WTC11 (cell line): ENCODE measurements around the gene CPPED1. TPM values are rescaled to one million over a fixed set of nuclear protein-coding genes. Genes with fewer than 3 reads are reported as not detected.
A peak's percentile ranks its signal among the peaks of the same experiment; 100 is the strongest.

Source experiments
- ATAC-seq: fragments of 200-7000 bp; cut with Tn5 transposase; 2 replicates; pipeline ENCODE4 v1.10.0; 2021; ENCODE audit warnings: mild to moderate bottlenecking, moderate library complexity
- CTCF ChIA-PET: fragments of 300-600 bp; sonication (Branson Sonifier 250); formaldehyde crosslinking; loops from one replicate; lab custom pipeline; 2021; ENCODE audit warnings: antibody characterized with exemption; lab: Charles Lee
- POLR2A ChIA-PET: fragments of 350-600 bp; sonication (Branson Sonifier 250); formaldehyde crosslinking; loops from one replicate; lab custom pipeline; 2021; ENCODE audit warnings: antibody characterized with exemption; lab: Charles Lee
- DNase-seq: peaks from one replicate; pipeline ENCODE4 v3.0.0; 2021; ENCODE audit warnings: low spot score
- H3K27ac Mint-ChIP-seq: 2 replicates; pipeline ENCODE4 v1.8.0; 2021; ENCODE audit warnings: mixed read lengths
- H3K27me3 Mint-ChIP-seq: 2 replicates; pipeline ENCODE4 v1.8.0; 2021; ENCODE audit warnings: low read depth, mild to moderate bottlenecking, moderate library complexity, mixed read lengths
- H3K36me3 Mint-ChIP-seq: 2 replicates; pipeline ENCODE4 v1.8.0; 2021; ENCODE audit warnings: mixed read lengths
- H3K4me1 Mint-ChIP-seq: 2 replicates; pipeline ENCODE4 v1.8.0; 2022; ENCODE audit warnings: mixed read lengths
- H3K4me3 Mint-ChIP-seq: 2 replicates; pipeline ENCODE4 v1.8.0; 2021; ENCODE audit warnings: mild to moderate bottlenecking, moderate library complexity, mixed read lengths
- H3K9me3 Mint-ChIP-seq: 2 replicates; pipeline ENCODE4 v1.8.0; 2021; ENCODE audit warnings: mixed read lengths
- CREM ChIP-seq: sonication (generic); formaldehyde crosslinking; IDR thresholded peaks from 2 replicates; pipeline ENCODE4 v1.8.1; 2022; ENCODE audit warnings: mild to moderate bottlenecking, missing genetic modification reagents, moderate library complexity
- FOXP1 ChIP-seq: sonication (generic); formaldehyde crosslinking; IDR thresholded peaks from 2 replicates; pipeline ENCODE4 v1.8.0; 2022; ENCODE audit warnings: missing genetic modification reagents, mild to moderate bottlenecking, moderate library complexity, borderline replicate concordance
- GABPB1 ChIP-seq: sonication (generic); formaldehyde crosslinking; IDR thresholded peaks from 2 replicates; pipeline ENCODE4 v1.8.1; 2023; ENCODE audit warnings: mild to moderate bottlenecking, missing genetic modification reagents
- HMGA2 ChIP-seq: fragments of 250-450 bp; sonication (Bioruptor Pico); IDR thresholded peaks from 2 replicates; pipeline ENCODE4 v1.4.0; 2021; ENCODE audit warnings: mild to moderate bottlenecking, moderate library complexity
- JAZF1 ChIP-seq: fragments of 250-450 bp; sonication (Bioruptor Pico); IDR thresholded peaks from 2 replicates; pipeline ENCODE4 v1.9.0; 2021; ENCODE audit warnings: moderate library complexity, mild to moderate bottlenecking, inconsistent platforms
- KAT7 ChIP-seq: sonication (generic); formaldehyde crosslinking; IDR thresholded peaks from 2 replicates; pipeline ENCODE4 v1.8.1; 2023; ENCODE audit warnings: missing genetic modification reagents, mild to moderate bottlenecking, borderline replicate concordance
- ZNF121 ChIP-seq: sonication (generic); formaldehyde crosslinking; IDR thresholded peaks from 2 replicates; pipeline ENCODE4 v1.8.0; 2023; ENCODE audit warnings: missing genetic modification reagents
- total RNA-seq: library from RNA; stranded (reverse); gene quantifications from 3 replicates; pipeline ENCODE4 v1.2.3, GENCODE V29; 2021
- TF ChIP-seq, protein P1 (sequence below): sonication (generic); formaldehyde crosslinking; IDR thresholded peaks from 2 replicates; pipeline ENCODE4 v1.8.1; 2022; ENCODE audit warnings: low read depth, missing genetic modification reagents, borderline replicate concordance
- TF ChIP-seq, protein P2 (sequence below): fragments of 250-450 bp; sonication (Bioruptor Pico); conservative IDR thresholded peaks from 2 replicates; pipeline ENCODE4 v1.9.0; 2021; ENCODE audit warnings: mild to moderate bottlenecking
- TF ChIP-seq, protein P3 (sequence below): sonication (generic); formaldehyde crosslinking; IDR thresholded peaks from 2 replicates; pipeline ENCODE4 v1.8.1; 2023; ENCODE audit warnings: mild to moderate bottlenecking, missing genetic modification reagents, moderate library complexity
- TF ChIP-seq, protein P4 (sequence below): sonication (generic); formaldehyde crosslinking; conservative IDR thresholded peaks from 2 replicates; pipeline ENCODE4 v1.8.1; 2023; ENCODE audit warnings: mild to moderate bottlenecking, low read depth, missing genetic modification reagents, moderate library complexity
- TF ChIP-seq, protein P5 (sequence below): sonication (generic); formaldehyde crosslinking; IDR thresholded peaks from 2 replicates; pipeline ENCODE4 v1.8.1; 2022; ENCODE audit warnings: low read depth, mild to moderate bottlenecking, moderate library complexity, missing genetic modification reagents, borderline replicate concordance

Gene CPPED1
- total RNA-seq, 1 experiment from 2014 or later = 8.8 TPM

DNA sequence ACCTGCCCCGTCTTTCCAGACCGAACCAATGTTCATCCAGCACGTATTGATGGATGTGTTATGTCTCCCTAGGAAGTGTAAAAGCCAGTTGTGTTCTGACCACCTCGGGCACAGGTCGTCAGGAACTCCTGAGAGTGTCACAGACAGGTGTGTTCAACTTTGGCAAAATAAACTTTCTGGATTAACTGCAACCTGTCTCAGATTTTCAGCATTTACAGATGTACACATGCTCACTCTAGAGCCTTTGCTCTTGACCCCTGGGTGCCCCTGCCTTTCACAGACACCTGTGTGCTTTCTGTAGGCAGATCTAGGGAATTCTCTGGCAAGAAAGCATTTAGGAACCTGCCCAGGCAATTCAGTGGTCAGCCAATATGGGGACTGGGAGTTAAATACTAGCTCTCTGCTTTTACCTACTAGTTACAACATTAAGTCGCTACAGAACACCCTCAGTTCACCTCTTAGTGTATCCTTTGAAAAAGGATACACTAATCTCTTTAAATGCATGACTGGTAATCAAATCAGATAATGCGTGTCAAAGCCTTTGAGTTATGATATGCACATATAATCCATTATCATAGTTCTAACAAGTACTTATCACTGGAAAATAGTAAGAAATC lies 188.9 kb downstream of the CPPED1 start:
- peaks cover 4% of the 10 kb centered on the region; the same call in 1 of the 2 replicates for H3K27me3 Mint-ChIP-seq
- DNase-seq (no peak), ATAC-seq (no peak)
- ChIA-PET POLR2A (interaction anchor here (0.6 kb wide), 1 partner anchor 116 kb away, joined by 3 read pairs; no protein-coding TSS in a partner anchor), CTCF (no interaction called here)
- TF ChIP-seq CREM (CRISPR knock-in tag) (no peak), HMGA2 (no peak)
- TF ChIP-seq, protein P1, sequence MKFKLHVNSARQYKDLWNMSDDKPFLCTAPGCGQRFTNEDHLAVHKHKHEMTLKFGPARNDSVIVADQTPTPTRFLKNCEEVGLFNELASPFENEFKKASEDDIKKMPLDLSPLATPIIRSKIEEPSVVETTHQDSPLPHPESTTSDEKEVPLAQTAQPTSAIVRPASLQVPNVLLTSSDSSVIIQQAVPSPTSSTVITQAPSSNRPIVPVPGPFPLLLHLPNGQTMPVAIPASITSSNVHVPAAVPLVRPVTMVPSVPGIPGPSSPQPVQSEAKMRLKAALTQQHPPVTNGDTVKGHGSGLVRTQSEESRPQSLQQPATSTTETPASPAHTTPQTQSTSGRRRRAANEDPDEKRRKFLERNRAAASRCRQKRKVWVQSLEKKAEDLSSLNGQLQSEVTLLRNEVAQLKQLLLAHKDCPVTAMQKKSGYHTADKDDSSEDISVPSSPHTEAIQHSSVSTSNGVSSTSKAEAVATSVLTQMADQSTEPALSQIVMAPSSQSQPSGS (CRISPR knock-in tag) = no peak
- TF ChIP-seq, protein P2, sequence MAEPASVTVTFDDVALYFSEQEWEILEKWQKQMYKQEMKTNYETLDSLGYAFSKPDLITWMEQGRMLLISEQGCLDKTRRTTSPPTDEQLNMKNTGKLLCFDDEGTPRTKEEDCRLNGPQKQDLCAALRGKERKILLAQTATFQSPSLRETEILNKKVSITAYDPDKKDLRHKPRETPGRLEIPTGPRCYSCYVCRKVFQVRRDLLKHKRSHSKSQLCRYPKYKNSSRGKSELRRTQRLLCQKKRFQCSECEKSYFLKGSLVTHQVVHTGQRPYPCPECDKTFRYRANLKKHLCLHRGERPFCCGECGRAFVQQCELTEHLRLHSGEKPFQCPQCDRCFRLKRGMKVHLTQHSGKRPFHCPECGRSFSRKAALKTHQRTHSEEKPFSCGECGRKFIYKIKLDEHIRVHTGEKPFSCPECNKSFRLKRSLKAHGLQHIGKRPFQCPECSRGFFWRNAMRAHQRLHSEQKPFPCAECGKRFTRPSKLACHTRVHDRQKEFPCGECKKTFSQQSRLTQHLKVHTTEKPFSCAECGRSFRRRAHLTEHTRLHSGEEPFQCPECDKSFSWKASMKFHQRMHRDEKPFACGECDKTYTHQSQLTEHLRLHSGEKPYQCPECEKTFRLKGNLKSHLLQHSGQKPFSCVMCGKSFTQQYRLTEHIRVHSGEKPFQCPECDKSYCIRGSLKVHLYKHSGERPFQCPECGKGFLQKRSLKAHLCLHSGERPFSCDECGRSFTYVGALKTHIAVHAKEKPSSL (CRISPR knock-in tag) = no peak
- TF ChIP-seq, protein P3, sequence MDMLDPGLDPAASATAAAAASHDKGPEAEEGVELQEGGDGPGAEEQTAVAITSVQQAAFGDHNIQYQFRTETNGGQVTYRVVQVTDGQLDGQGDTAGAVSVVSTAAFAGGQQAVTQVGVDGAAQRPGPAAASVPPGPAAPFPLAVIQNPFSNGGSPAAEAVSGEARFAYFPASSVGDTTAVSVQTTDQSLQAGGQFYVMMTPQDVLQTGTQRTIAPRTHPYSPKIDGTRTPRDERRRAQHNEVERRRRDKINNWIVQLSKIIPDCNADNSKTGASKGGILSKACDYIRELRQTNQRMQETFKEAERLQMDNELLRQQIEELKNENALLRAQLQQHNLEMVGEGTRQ (CRISPR knock-in tag) = no peak
- no peaks in the 10 kb centered on the region for H3K9me3 Mint-ChIP-seq
- no peaks in the 10 kb centered on the region for H3K36me3 Mint-ChIP-seq
- H3K4me3 Mint-ChIP-seq = no peak overlapping the region
- H3K4me1 Mint-ChIP-seq = peaks cover 29% of the 10 kb centered on the region
- H3K27ac Mint-ChIP-seq = no peak overlapping the region; the same call in 1 of the 2 replicates

DNA sequence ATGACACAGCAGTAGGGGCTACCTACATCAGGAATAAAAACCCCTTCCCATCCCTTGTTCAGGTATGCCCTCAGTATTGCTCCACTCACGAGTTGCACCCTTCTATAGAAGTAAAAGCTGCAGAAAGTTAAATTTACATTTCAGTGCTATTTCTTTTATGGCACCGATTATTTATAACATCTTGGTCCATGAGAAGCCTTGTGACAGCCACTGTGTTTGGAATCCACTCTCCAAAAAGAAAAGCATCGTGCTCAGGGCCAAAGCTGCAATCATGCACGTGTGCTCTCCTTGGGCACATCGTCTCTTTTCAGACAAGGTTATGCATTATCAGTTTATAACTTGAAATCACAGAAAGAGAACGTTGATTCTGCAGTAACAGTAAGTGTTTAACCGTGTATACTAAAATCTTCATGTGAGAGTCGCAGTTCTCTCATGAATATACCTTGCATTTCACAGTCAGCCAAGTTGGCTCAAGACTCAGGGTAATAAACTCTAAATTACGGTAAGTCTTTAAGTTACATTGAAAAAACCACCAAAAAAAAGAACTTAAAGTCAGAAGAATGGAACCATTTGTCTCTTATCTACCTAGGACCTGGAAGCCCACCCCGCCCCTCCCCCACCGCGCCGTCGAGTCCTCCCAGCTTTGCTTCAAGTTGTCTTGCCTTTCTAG lies 189.6 kb downstream of the CPPED1 start:
- TF ChIP-seq GABPB1 (CRISPR knock-in tag) = peak; percentile 6; the same call in 1 of the 2 replicates
- TF ChIP-seq, protein P3 (CRISPR knock-in tag) = no peak
- CTCF ChIA-PET = no interaction called here
- POLR2A ChIA-PET = interaction anchor here (0.6 kb wide), 1 partner anchor 117 kb away, joined by 3 read pairs; no protein-coding TSS in a partner anchor

DNA sequence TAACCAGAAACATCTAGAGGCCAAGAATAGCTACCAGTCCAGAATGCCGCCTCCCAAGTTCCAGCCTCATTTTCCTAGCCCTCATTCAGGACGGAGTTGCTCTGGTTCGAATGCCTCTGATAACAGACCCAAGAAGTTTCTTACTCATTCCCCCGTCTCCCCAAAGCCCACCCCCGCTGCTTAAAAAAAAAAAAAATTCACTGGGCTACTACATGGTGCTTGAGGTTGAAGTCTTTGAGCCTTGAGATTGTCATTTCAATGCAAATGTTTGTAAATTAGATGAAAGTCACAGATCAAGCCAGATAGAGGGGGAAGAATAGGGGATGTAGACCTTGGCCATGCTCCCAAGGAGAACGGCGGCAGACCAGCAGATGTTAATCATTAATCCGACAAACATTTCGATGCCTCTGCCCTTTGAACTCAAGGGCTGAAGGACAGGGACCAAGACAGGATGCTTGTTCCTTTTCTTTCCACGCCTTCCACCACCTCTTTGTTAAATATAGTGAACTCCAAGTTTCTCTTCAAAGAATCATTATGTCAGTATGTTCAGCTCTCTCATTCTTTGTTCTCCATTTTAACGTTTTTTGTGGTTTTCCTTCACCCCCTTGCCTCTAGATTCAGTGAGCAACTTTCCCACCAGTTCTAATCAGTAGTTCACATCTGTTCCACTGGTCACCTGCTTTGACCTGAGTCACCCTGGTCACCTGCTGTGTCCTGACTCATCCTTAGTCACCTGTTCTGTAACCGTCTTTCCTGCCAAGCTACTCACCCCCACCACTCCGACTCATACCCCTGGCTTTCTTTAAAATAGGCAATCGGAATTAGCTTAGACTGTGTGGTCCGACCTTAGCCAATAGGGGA lies 190.3 kb downstream of the CPPED1 start:
- Mint-ChIP-seq H3K9me3 (0 out of 2 replicates have a peak, but pooled peaks cover 6% of the 10 kb centered on the region), H3K27ac (peak overlapping the region; percentile 15; the same call in 1 of the 2 replicates), H3K27me3 (peaks cover 4% of the 10 kb centered on the region; the same call in 1 of the 2 replicates), H3K36me3 (no peaks in the 10 kb centered on the region), H3K4me3 (no peak overlapping the region), H3K4me1 (peaks cover 29% of the 10 kb centered on the region)
- DNase-seq = no peak
- ChIA-PET CTCF (no interaction called here), POLR2A (no interaction called here)
- TF ChIP-seq ZNF121 (CRISPR knock-in tag) (no peak), KAT7 (no peak), FOXP1 (CRISPR knock-in tag) (no peak), JAZF1 (CRISPR knock-in tag) (no peak)
- TF ChIP-seq, protein P1 (CRISPR knock-in tag) = no peak
- TF ChIP-seq, protein P4, sequence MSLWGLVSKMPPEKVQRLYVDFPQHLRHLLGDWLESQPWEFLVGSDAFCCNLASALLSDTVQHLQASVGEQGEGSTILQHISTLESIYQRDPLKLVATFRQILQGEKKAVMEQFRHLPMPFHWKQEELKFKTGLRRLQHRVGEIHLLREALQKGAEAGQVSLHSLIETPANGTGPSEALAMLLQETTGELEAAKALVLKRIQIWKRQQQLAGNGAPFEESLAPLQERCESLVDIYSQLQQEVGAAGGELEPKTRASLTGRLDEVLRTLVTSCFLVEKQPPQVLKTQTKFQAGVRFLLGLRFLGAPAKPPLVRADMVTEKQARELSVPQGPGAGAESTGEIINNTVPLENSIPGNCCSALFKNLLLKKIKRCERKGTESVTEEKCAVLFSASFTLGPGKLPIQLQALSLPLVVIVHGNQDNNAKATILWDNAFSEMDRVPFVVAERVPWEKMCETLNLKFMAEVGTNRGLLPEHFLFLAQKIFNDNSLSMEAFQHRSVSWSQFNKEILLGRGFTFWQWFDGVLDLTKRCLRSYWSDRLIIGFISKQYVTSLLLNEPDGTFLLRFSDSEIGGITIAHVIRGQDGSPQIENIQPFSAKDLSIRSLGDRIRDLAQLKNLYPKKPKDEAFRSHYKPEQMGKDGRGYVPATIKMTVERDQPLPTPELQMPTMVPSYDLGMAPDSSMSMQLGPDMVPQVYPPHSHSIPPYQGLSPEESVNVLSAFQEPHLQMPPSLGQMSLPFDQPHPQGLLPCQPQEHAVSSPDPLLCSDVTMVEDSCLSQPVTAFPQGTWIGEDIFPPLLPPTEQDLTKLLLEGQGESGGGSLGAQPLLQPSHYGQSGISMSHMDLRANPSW = no peak
- TF ChIP-seq, protein P5, sequence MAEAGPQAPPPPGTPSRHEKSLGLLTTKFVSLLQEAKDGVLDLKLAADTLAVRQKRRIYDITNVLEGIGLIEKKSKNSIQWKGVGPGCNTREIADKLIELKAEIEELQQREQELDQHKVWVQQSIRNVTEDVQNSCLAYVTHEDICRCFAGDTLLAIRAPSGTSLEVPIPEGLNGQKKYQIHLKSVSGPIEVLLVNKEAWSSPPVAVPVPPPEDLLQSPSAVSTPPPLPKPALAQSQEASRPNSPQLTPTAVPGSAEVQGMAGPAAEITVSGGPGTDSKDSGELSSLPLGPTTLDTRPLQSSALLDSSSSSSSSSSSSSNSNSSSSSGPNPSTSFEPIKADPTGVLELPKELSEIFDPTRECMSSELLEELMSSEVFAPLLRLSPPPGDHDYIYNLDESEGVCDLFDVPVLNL (CRISPR knock-in tag) = no peak
- peak; percentile 56 for ATAC-seq

More for the DNA sequence above, 189.6 kb downstream of the CPPED1 start:
- Mint-ChIP-seq H3K4me1 (peaks cover 29% of the 10 kb centered on the region), H3K4me3 (no peak overlapping the region), H3K9me3 (0 out of 2 replicates have a peak, but pooled peaks cover 2% of the 10 kb centered on the region), H3K27ac (no peak overlapping the region), H3K27me3 (peaks cover 4% of the 10 kb centered on the region; the same call in 1 of the 2 replicates), H3K36me3 (no peaks in the 10 kb centered on the region)
- DNase-seq = no peak
- no peak for ATAC-seq
